HG03139 (cell line): ENCODE data around the gene PTPRT.

Experiments
- ATAC-seq: cut with Tn5 transposase; IDR thresholded peaks from one replicate; pipeline ENCODE4 v1.9.1; 2021; ENCODE audit not compliant: unreplicated experiment

Gene PTPRT

GRCh38 chr20:42341654-42342053, 848.1 kb downstream of the PTPRT start:
- no peak for ATAC-seq

DNA sequence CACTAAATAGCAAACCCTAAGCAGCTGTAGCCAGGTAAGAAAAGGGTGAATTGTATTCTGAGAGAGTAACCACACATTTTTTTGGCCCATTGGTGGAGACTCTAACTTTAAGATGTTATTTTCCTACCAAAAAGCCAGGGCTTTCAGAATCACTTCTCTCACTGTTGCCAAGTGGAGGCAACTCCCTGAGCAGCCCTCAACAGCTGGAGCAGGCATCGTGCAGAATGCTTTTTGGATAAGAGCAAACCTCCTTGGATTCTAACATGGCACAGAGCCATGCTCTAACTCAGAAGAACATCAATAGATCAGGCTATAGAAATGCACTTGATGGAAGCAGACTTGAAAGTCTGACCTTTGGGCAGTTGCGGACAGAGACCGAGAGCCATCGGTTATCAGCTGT, 849.3 kb downstream of the PTPRT start:
- ATAC-seq: no peak

GRCh38 chr20:42338294-42339201, 851.2 kb downstream of the PTPRT start:
- ATAC-seq: no peak

DNA sequence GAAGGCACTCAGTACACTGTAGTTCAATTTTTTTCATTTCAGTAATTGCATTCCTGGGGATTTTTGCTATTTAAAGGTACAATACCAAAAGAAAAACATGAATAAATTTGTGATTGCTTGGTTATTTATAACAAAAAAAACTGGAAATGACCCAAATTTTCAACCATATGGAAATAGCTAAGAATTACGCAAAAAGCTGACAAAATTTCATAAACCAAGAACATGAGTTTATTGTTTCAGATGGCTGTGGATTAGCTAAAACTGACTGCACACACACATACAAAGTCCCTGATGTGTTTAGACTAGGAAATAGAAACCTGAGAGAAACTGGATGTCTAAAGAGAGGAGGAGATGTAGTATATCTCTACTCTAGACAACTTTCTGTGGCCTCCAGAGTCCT, 853.1 kb downstream of the PTPRT start:
- ATAC-seq: no peak

GRCh38 chr20:42319252-42320013, 870.3 kb downstream of the PTPRT start:
- ATAC-seq: no peak

DNA sequence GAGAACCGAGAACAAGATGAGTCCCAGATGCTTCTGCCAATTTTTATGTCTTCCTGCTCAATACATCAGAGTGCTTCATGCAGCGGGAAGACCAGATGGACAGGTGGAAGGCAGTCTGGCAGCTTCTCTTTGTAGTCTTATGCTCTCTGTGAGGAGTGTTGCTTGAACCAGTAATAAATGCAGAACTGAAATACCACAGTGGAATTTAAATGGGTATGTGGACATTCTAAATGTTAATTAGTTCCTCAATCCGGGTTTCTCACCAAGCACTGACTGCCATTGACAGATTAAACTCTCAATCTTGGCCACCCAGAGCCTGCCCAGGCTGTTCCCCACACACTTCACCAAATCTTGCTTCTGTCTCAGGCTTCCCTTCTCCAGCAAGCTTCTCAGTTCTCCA, 876.0 kb downstream of the PTPRT start:
- no peak for ATAC-seq

- ATAC-seq: no peak
These were observed 880.7 kb downstream of the PTPRT start for GRCh38 chr20:42309050-42309449.

- ATAC-seq: no peak
These were observed 881.5 kb downstream of the PTPRT start for GRCh38 chr20:42308171-42308570.

DNA sequence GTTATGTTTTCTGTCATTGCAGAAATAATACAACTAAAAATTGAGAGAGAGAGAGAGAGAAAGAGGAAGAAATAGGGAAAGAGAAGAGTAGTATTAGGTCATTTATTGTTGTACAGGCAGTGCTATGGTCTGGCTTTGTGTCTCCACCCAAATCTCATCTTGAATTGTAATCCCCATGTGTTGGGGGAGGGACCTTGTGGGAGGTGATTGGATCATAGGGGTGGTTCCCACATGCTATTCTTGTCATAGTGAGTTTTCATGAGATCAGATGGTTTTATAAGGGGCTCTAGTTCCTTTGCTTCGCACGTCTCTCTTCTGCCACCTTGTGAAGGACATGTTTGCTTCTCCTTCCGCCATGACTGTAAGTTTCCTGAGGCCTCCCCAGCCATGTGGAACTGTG, 894.1 kb downstream of the PTPRT start:
- no peak for ATAC-seq

DNA sequence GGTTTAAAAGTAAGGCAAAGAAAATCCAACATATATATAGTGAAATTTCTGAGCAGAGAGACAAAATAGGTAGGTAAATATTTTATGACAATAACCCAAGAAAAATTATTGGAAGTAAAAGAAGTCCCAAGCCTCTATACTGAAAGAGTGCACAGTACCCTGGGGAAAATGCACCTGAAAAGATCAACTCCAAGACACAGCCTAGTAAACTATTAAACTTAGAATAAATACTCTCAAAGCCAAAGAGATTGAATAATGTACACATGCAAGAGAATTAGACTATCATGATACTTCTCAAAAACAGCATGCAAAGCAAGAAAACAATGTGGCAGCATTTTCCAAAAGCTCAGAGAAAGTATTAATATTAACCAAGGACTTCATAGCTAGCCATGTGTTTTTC, 894.7 kb downstream of the PTPRT start:
- ATAC-seq: no peak

DNA sequence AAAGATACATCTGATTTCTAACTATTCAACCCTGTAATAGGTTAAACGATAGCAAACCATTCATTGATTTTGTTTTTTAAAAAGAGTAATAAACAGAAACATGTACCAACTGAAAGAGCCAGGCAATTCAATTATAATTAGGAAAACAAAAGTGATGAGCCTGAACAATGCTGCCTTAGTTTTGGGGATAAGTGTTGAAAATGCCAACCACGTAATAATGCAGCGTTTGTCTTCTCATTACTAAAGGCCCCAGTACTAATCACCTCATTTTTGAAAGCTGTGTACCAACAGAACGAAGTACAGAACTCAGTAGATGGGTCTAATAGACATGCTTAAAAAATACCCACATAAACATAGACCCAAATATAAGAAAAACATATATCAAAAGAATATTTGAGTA, 907.9 kb downstream of the PTPRT start:
- ATAC-seq: no peak

DNA sequence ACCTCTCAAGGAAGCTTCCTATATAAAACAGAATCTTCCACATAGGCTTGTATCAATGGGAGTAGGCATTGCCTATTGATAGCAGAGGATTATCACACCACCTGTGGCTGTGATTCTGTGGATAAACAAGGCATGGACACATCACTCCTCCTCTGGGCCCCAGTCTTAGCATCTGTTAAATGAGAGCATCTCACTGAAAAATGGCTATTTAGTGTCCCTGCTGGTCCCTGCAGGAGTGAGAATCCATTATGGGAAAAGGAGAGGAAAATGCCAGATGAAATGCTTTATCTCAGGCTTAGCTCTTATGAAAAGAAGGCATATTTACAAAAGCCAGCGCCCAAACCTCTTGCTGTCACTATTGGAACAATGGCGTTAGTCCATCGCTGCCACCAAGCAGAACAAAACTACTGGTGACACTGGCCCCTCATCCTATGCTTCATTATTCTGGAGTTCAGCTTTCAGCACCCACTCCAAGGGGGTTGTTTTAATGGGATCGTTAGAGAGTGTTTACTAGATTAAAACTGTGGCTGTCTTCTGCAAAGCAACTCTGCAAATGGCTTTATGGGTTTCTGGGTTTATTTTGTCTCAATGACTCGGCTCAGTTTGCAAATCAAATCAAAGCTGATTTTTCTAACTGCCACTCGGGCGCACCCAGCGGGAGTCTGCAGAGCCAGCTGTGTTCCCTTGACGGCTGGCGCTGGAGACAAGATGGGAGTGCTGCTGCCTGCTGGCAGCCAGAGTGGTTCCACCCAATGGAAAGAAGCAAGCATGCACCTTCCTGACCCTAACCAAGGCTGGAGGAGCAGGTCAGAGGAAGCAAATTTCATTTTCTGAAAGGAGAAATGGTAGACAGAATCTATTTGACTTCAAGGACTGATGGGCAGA, 912.7 kb downstream of the PTPRT start:
- no peak for ATAC-seq

GRCh38 chr20:42274986-42275385, 914.7 kb downstream of the PTPRT start:
- ATAC-seq: no peak

DNA sequence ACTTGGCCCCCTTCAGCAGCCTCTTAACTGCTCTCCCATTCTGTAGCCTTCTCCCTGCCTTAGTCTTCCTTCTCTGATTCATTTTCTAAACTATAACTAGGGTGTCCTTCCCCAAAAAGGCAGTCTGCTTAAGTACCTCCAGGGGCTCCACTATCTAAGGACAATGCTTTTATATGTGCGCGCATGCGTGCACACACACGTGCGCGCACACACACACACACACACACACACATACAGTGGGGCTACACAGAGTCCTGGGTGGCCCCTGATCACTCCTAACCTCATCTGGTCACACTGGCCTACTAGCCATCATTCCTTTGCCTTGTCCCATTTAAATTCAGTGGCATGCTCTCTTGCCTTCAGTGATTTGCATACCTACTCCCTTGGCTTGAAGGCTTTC, 917.2 kb downstream of the PTPRT start:
- ATAC-seq: no peak

DNA sequence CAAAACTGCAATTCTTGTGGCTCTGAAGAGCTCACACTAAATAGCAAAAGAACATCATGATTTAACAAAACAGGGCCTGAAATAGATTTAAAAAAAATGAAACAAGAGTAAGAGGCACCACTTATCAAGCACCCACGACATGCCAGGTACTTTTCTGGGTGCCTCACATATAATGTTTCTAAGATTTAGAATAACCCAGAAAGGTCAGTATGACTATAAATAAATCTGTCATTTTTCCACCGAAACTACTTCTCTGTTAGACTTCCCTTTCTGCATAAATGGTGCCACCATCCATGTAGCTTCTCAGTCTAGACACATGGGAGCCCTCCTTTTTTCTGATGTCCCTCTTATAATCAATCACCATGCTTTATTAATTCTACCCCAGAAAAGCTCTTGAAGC, 919.2 kb downstream of the PTPRT start:
- no peak for ATAC-seq

DNA sequence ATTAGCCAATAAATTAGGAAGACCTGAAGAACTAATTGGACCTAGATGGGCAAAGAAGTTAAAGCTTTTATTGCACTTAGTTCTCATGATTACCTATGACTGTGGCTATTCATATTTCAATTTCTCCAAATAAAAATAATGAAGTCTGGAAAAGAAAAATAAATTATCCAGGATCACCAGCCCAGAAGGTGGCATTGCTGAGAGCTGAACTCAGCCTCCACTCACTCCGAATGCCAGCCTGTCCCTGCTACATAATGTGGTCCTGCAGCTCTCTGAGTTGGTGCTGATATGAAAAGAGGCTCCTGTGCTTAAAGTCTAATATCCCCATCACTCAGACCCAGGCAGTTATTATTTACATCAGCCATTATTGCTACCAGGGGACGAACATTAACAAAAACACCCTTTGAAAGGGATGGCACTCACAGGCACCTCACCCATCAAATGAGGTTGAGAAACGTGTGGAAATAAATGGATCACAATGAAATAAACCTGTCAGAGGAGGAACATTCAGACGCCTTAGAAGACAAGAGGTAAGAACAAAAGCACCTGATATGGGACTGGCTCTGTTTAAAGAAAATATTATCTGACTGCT, 921.8 kb downstream of the PTPRT start:
- ATAC-seq: no peak

- no peak for ATAC-seq
These were observed 927.9 kb downstream of the PTPRT start for GRCh38 chr20:42261766-42262270.

- no peak for ATAC-seq
These were observed 929.5 kb downstream of the PTPRT start for GRCh38 chr20:42260184-42260583.

- no peak for ATAC-seq
These were observed 930.3 kb downstream of the PTPRT start for GRCh38 chr20:42259389-42259788.

DNA sequence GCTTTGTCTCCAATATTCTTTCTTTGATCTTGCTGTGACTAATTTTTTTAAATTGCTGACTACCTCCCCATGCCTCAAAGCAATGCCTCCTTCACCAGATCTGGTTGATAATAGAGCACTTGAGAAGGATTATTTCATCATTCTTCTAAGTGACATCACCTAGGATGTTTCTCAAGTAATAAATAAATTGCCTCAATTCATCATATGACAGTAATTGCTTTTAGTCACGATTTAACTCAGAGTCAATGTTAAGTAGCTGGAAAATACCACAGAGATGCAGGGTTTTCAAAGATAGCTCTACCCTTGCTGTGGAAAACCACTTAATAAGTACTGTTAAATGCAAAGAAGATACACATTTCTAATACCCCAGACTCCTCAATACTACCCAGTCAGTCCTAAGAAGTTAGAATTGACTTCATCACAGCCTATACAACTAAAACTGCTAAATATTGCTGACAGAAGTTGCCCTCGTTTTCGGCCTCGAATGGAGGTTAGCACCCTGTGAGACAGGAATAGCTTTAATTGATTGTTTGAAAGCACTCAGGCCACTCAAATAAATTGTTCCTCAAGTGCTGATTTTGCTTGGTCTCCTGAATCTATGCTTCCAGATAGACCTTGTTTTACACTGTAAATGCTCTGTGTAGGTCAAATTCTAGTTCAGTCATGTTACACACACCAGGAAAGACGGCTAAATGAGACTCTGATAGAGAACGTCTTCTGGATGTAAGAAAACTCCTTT, 931.0 kb downstream of the PTPRT start:
- no peak for ATAC-seq
